WI38 (cell line): ENCODE data around the gene ZSCAN9.
A peak's percentile ranks its signal among the peaks of the same experiment; 100 is the strongest.

Source experiments
- H3K4me3 ChIP-seq: 2 replicates; pipeline ENCODE4 v1.5.1; 2011; ENCODE audit warnings: low read depth, mild to moderate bottlenecking, control low read depth, low read length
- CTCF ChIP-seq: IDR thresholded peaks from 2 replicates; pipeline ENCODE4 v1.5.1; 2012; ENCODE audit warnings: low read depth, mild to moderate bottlenecking, control low read depth, low read length

ZSCAN9 gene

GRCh38 chr6:28274888-28275287, 49.8 kb downstream of the ZSCAN9 start:
- no peak for TF ChIP-seq CTCF
- H3K4me3 ChIP-seq: no peak overlapping the region

- no peak for TF ChIP-seq CTCF
- no peak overlapping the region for H3K4me3 ChIP-seq
Measured at GRCh38 chr6:28277746-28278145, 52.7 kb downstream of the ZSCAN9 start.

- no peak for TF ChIP-seq CTCF
- H3K4me3 ChIP-seq: peak overlapping the region; percentile 82
Measured at GRCh38 chr6:28280595-28281287, 55.7 kb downstream of the ZSCAN9 start.

- TF ChIP-seq CTCF: no peak
- H3K4me3 ChIP-seq: peak within 1 kb of the TSS; percentile 82
Measured at GRCh38 chr6:28281288-28282064, 56.4 kb downstream of the ZSCAN9 start, which contains the start of gene PGBD1. PGBD1 (plus strand) TSS chr6:28281572; CDS start chr6:28283814, 2,242 bp downstream.

GRCh38 chr6:28282926-28283325, 57.9 kb downstream of the ZSCAN9 start:
- no peak for TF ChIP-seq CTCF
- no peak overlapping the region for H3K4me3 ChIP-seq
